GM23338 (cell line): ENCODE results near the gene ATP10A.

Experiments used
- CTCF ChIP-seq, 2 experiments: fragments of 200-600 bp in 1 of 2; sonication (generic) in 1 of 2; conservative IDR thresholded peaks; 2 replicates each; pipeline versions ENCODE4 v1.5.1 to v1.6.1; 2016 to 2017; ENCODE audit warnings: antibody characterized with exemption in 2 of 2, low read depth in 2 of 2, mild to moderate bottlenecking in 2 of 2, moderate library complexity in 1 of 2
- EZH2 ChIP-seq: fragments of 200-600 bp; sonication (generic); IDR thresholded peaks from one replicate; pipeline ENCODE4 v1.8.0; 2017; ENCODE audit warnings: antibody characterized with exemption, mild to moderate bottlenecking, low read depth; ENCODE audit not compliant: unreplicated experiment
- EZH2phosphoT487 ChIP-seq: fragments of 200-600 bp; sonication (generic); IDR thresholded peaks from one replicate; pipeline ENCODE4 v1.8.1; 2018; ENCODE audit warnings: antibody characterized with exemption; ENCODE audit not compliant: unreplicated experiment
- POLR2AphosphoS5 ChIP-seq: IDR thresholded peaks from 2 replicates; pipeline ENCODE4 v1.6.1; 2016; ENCODE audit warnings: antibody characterized with exemption, low read depth
- REST ChIP-seq: IDR thresholded peaks from one replicate; pipeline ENCODE4 v1.6.1; 2018; ENCODE audit warnings: antibody characterized with exemption; ENCODE audit not compliant: unreplicated experiment

- TF ChIP-seq REST: no peak
- no peak for TF ChIP-seq CTCF (conservative IDR thresholded peaks at IDR 0.05; ENCODE audit: low read depth in 2 of 2)
- no peak for TF ChIP-seq POLR2AphosphoS5
- no peak for TF ChIP-seq EZH2phosphoT487
- no peak for TF ChIP-seq EZH2
Observed at GRCh38 chr15:25795712-25796111, 67.4 kb downstream of the ATP10A start.
